ENCODE results near the gene NAGLU. TPM values are rescaled to one million over a fixed set of nuclear protein-coding genes. Genes with fewer than 3 reads are reported as not detected.
A peak's percentile ranks its signal among the peaks of the same experiment; 100 is the strongest.

NAGLU gene
- total and polyA plus RNA-seq, 2 of the 13 experiments (the other 11 are each of a cell fraction or from before 2014, with no cell fraction given) = 28.2 to 40.1 TPM

DNA sequence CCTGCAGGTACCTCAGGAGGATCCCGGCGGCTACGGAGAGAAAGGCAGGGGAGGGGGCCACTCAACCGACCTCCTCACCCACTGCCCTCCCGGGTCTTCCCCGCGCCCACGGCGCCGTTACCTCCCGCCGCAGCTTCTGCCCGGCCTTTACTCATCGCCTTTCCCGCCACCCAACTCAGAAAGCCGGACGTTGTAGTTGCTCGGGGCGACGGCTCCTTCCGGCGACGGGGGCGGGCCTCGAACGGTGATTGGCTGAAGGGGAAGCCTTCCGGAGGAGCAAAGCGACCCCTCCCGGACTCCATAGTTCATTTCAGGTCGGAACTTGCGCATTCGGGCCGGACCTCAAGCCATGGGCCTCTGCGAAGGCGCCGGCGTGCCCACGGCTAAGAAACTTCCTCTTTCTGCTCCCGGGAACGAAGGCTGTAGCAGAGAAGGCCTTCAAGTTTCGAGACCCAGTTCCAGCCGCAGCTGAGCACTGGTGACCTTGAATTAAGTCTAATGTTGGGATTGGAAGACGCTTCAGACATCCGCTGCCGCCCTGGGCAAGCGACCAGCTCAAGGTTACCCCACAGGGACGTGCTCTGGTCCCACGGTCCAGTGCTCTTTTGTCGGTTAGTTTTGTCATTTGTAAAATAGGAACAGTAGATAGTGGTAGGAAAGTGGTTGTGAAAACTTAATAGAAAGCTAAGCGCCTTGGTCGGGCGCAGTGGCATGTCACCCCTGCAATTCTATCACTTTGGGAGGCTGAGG is 41.7 kb downstream of the NAGLU start, which contains the start of gene PSMC3IP (continued):
- TF ChIP-seq, protein P1, sequence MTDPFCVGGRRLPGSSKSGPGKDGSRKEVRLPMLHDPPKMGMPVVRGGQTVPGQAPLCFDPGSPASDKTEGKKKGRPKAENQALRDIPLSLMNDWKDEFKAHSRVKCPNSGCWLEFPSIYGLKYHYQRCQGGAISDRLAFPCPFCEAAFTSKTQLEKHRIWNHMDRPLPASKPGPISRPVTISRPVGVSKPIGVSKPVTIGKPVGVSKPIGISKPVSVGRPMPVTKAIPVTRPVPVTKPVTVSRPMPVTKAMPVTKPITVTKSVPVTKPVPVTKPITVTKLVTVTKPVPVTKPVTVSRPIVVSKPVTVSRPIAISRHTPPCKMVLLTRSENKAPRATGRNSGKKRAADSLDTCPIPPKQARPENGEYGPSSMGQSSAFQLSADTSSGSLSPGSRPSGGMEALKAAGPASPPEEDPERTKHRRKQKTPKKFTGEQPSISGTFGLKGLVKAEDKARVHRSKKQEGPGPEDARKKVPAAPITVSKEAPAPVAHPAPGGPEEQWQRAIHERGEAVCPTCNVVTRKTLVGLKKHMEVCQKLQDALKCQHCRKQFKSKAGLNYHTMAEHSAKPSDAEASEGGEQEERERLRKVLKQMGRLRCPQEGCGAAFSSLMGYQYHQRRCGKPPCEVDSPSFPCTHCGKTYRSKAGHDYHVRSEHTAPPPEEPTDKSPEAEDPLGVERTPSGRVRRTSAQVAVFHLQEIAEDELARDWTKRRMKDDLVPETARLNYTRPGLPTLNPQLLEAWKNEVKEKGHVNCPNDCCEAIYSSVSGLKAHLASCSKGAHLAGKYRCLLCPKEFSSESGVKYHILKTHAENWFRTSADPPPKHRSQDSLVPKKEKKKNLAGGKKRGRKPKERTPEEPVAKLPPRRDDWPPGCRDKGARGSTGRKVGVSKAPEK (CRISPR knock-in tag; IDR thresholded peaks at IDR 0.05; ENCODE audit: borderline replicate concordance) = no peak; the same call in 1 of the 2 replicates
- TF ChIP-seq BHLHE40 (IDR thresholded peaks at IDR 0.05; ENCODE audit: low read length) = peak; percentile 41; the same call in 1 of the 2 replicates
- no peak; the same call in 1 of the 2 replicates for TF ChIP-seq ZBTB42 (CRISPR knock-in tag; IDR thresholded peaks at IDR 0.05)
- TF ChIP-seq ZFY (CRISPR knock-in tag; IDR thresholded peaks at IDR 0.05) = peak; percentile 92
- TF ChIP-seq MAFG (CRISPR knock-in tag; IDR thresholded peaks at IDR 0.05) = no peak
- no peak for TF ChIP-seq SETDB1 (CRISPR knock-in tag; IDR thresholded peaks at IDR 0.05; ENCODE audit: borderline replicate concordance)
- peak; percentile 99 for TF ChIP-seq GABPB1 (CRISPR knock-in tag; IDR thresholded peaks at IDR 0.05)
- peak; percentile 78 for TF ChIP-seq SP4 (CRISPR knock-in tag; IDR thresholded peaks at IDR 0.05)
- 0 out of 2 replicates have a peak, but pooled peaks have one; percentile 36 for TF ChIP-seq BCL6 (CRISPR knock-in tag; IDR thresholded peaks at IDR 0.05)
- TF ChIP-seq ZBTB38 (CRISPR knock-in tag; IDR thresholded peaks at IDR 0.05) = 0 out of 2 replicates have a peak, but pooled peaks have one; percentile 29
- TF ChIP-seq, protein P2, sequence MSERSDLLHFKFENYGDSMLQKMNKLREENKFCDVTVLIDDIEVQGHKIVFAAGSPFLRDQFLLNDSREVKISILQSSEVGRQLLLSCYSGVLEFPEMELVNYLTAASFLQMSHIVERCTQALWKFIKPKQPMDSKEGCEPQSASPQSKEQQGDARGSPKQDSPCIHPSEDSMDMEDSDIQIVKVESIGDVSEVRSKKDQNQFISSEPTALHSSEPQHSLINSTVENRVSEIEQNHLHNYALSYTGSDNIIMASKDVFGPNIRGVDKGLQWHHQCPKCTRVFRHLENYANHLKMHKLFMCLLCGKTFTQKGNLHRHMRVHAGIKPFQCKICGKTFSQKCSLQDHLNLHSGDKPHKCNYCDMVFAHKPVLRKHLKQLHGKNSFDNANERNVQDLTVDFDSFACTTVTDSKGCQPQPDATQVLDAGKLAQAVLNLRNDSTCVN (CRISPR knock-in tag; IDR thresholded peaks at IDR 0.05; ENCODE audit: borderline replicate concordance) = no peak; the same call in 1 of the 2 replicates
- TF ChIP-seq ZNF841 (CRISPR knock-in tag; IDR thresholded peaks at IDR 0.05; ENCODE audit: borderline replicate concordance) = no peak
- TF ChIP-seq POGZ (CRISPR knock-in tag; IDR thresholded peaks at IDR 0.05) = peak; percentile 81
- peak; percentile 86; the same call in 1 of the 2 replicates for TF ChIP-seq ERF (CRISPR knock-in tag; IDR thresholded peaks at IDR 0.05)
- TF ChIP-seq ZNF292 (CRISPR knock-in tag; IDR thresholded peaks at IDR 0.05; ENCODE audit: borderline replicate concordance, low read depth) = no peak
- no peak for TF ChIP-seq ZNF850 (CRISPR knock-in tag; conservative IDR thresholded peaks at IDR 0.05)
- 0 out of 2 replicates have a peak, but pooled peaks have one; percentile 34 for TF ChIP-seq ISX (CRISPR knock-in tag; conservative IDR thresholded peaks at IDR 0.05)
- TF ChIP-seq ATAD3A (CRISPR knock-in tag; IDR thresholded peaks at IDR 0.05) = 0 out of 2 replicates have a peak, but pooled peaks have one; percentile 60
- TF ChIP-seq, protein P3, sequence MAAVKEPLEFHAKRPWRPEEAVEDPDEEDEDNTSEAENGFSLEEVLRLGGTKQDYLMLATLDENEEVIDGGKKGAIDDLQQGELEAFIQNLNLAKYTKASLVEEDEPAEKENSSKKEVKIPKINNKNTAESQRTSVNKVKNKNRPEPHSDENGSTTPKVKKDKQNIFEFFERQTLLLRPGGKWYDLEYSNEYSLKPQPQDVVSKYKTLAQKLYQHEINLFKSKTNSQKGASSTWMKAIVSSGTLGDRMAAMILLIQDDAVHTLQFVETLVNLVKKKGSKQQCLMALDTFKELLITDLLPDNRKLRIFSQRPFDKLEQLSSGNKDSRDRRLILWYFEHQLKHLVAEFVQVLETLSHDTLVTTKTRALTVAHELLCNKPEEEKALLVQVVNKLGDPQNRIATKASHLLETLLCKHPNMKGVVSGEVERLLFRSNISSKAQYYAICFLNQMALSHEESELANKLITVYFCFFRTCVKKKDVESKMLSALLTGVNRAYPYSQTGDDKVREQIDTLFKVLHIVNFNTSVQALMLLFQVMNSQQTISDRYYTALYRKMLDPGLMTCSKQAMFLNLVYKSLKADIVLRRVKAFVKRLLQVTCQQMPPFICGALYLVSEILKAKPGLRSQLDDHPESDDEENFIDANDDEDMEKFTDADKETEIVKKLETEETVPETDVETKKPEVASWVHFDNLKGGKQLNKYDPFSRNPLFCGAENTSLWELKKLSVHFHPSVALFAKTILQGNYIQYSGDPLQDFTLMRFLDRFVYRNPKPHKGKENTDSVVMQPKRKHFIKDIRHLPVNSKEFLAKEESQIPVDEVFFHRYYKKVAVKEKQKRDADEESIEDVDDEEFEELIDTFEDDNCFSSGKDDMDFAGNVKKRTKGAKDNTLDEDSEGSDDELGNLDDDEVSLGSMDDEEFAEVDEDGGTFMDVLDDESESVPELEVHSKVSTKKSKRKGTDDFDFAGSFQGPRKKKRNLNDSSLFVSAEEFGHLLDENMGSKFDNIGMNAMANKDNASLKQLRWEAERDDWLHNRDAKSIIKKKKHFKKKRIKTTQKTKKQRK (IDR thresholded peaks at IDR 0.05; ENCODE audit: low read length) = no peak
- peak; percentile 72 for TF ChIP-seq ASH2L (IDR thresholded peaks at IDR 0.05; ENCODE audit: insufficient read length, low read depth, low read length)
- peak; percentile 79; the same call in 1 of the 2 replicates for TF ChIP-seq ELF3 (CRISPR knock-in tag; IDR thresholded peaks at IDR 0.05)
- peak; percentile 10 for TF ChIP-seq ZNF746 (CRISPR knock-in tag; IDR thresholded peaks at IDR 0.05)
- peak; percentile 86; the same call in 1 of the 2 replicates for TF ChIP-seq ZNF138 (CRISPR knock-in tag; IDR thresholded peaks at IDR 0.05; ENCODE audit: low read depth)

All from HepG2 (cell line).